Endothelial cell of umbilical vein (primary cell): ENCODE results near the gene FAM3B. TPM values are rescaled to one million over a fixed set of nuclear protein-coding genes. Genes with fewer than 3 reads are reported as not detected.

Experiments
- BruUV-seq: library from RNA; stranded (reverse); fragments of 400-500 nt; replicated peaks from 2 replicates; lab custom pipeline; 2021; lab: Mats Ljungman, UMichigan
- CTCF ChIA-PET: fragments of 300-600, 350-600 bp; sonication (Branson Sonifier 250); formaldehyde crosslinking; loops from one replicate; lab custom pipeline; 2021; ENCODE audit warnings: antibody characterized with exemption, inconsistent platforms; lab: Charles Lee
- POLR2A ChIA-PET: fragments of 300-600, 350-600 bp; sonication (Branson Sonifier 250); formaldehyde crosslinking; loops from one replicate; lab custom pipeline; 2021; ENCODE audit warnings: antibody characterized with exemption, inconsistent platforms; lab: Charles Lee
- DNase-seq: peaks from one replicate; pipeline ENCODE4 v3.0.0-alpha.2; 2011; ENCODE audit warnings: low read depth, low spot score
- FAIRE-seq: peaks from 2 replicates; lab custom pipeline; 2011; peaks lifted over from hg19 to GRCh38; lab: Jason Lieb, UNC
- H2AFZ ChIP-seq: 2 replicates; pipeline ENCODE4 v1.6.0; 2012; ENCODE audit warnings: low read depth, low read length, control low read depth, inconsistent platforms
- H3K27ac ChIP-seq: 2 replicates; pipeline ENCODE4 v1.5.1; 2011; ENCODE audit warnings: low read depth, mild to moderate bottlenecking, control low read depth, low read length, moderate library complexity; ENCODE audit not compliant: insufficient read depth
- H3K27me3 ChIP-seq, 2 experiments: 2 replicates each; pipeline versions ENCODE4 v1.6.0 to v1.6.1; 2011; ENCODE audit warnings: low read length in 2 of 2, mixed read lengths in 1 of 2; ENCODE audit not compliant: control insufficient read depth in 2 of 2, insufficient read depth in 2 of 2
- H3K36me3 ChIP-seq, 2 experiments: 2 replicates in 1 of 2; 3 replicates in 1 of 2; pipeline ENCODE4 v1.5.1; 2011; ENCODE audit warnings: low read length in 2 of 2, mild to moderate bottlenecking in 1 of 2, moderate library complexity in 1 of 2; ENCODE audit not compliant: control insufficient read depth in 2 of 2, insufficient read depth in 2 of 2; ENCODE audit errors: extremely low read depth in 1 of 2
- H3K4me1 ChIP-seq: 3 replicates; pipeline ENCODE4 v1.5.1; 2011; ENCODE audit warnings: mild to moderate bottlenecking, low read length; ENCODE audit not compliant: control insufficient read depth, insufficient read depth; ENCODE audit errors: extremely low read depth
- H3K4me2 ChIP-seq: 2 replicates; pipeline ENCODE4 v1.6.1; 2011; ENCODE audit warnings: low read length, control low read depth, mixed read lengths; ENCODE audit not compliant: insufficient read depth
- H3K4me3 ChIP-seq, 3 experiments: fragments of 200-600 bp in 1 of 3; sonication (generic), shearing (Covaris generic) in 1 of 3; replicated peaks in 1 of 3; 2 replicates each; pipeline ENCODE4 v1.5.1; 2011 to 2016; ENCODE audit warnings: control low read depth in 3 of 3, low read length in 3 of 3, mild to moderate bottlenecking in 2 of 3, inconsistent platforms in 1 of 3, low read depth in 1 of 3, moderate library complexity in 1 of 3; ENCODE audit not compliant: insufficient read depth in 1 of 3
- H3K79me2 ChIP-seq: 2 replicates; pipeline ENCODE4 v1.6.0; 2012; ENCODE audit warnings: low read length, inconsistent platforms; ENCODE audit not compliant: control insufficient read depth, insufficient read depth
- H3K9ac ChIP-seq: replicated peaks from 2 replicates; pipeline ENCODE3; 2011; ENCODE audit warnings: low read length, control low read depth; ENCODE audit not compliant: insufficient read depth; ENCODE audit errors: extremely low read depth
- H3K9me1 ChIP-seq: replicated peaks from 3 replicates; pipeline ENCODE4 v1.6.0; 2011; ENCODE audit warnings: mild to moderate bottlenecking, low read length; ENCODE audit not compliant: control insufficient read depth, insufficient read depth; ENCODE audit errors: extremely low read depth
- H3K9me3 ChIP-seq: replicated peaks from 2 replicates; pipeline ENCODE4 v1.5.1; 2012; ENCODE audit warnings: low read length, inconsistent platforms; ENCODE audit not compliant: control insufficient read depth, insufficient read depth
- H4K20me1 ChIP-seq: replicated peaks from 2 replicates; pipeline ENCODE3; 2011; ENCODE audit warnings: mild to moderate bottlenecking, low read length; ENCODE audit not compliant: control insufficient read depth, insufficient read depth; ENCODE audit errors: extremely low read depth
- EZH2 ChIP-seq: IDR thresholded peaks from 2 replicates; pipeline ENCODE4 v1.6.1; 2012; ENCODE audit warnings: borderline replicate concordance, low read depth, mild to moderate bottlenecking, moderate library complexity, low read length, inconsistent platforms; ENCODE audit not compliant: severe bottlenecking
- FOS ChIP-seq: IDR thresholded peaks from 2 replicates; pipeline ENCODE4 v1.6.1; 2011; ENCODE audit warnings: mild to moderate bottlenecking, low read length, moderate library complexity, borderline replicate concordance; ENCODE audit not compliant: insufficient read depth
- GATA2 ChIP-seq: IDR thresholded peaks from 2 replicates; pipeline ENCODE4 v1.7.0; 2011; ENCODE audit warnings: low read depth, mild to moderate bottlenecking, moderate library complexity, mixed read lengths, low read length; ENCODE audit not compliant: insufficient read length, insufficient read depth
- JUN ChIP-seq: IDR thresholded peaks from 2 replicates; pipeline ENCODE4 v1.6.1; 2011; ENCODE audit warnings: borderline replicate concordance, low read depth; ENCODE audit not compliant: insufficient read length, insufficient read depth
- MYC ChIP-seq: IDR thresholded peaks from one replicate; pipeline ENCODE4 v1.6.1; 2011; ENCODE audit warnings: mild to moderate bottlenecking, low read depth, low read length
- POLR2A ChIP-seq: IDR thresholded peaks from 2 replicates; pipeline ENCODE4 v1.6.1; 2012; ENCODE audit warnings: low read depth, mild to moderate bottlenecking, control low read depth, low read length
- POLR2AphosphoS5 ChIP-seq: IDR thresholded peaks from 2 replicates; pipeline ENCODE4 v1.6.1; 2012; ENCODE audit warnings: low read depth, mild to moderate bottlenecking, control low read depth, low read length, moderate library complexity; ENCODE audit not compliant: insufficient read depth
- dilution Hi-C: fragments of 300-500 bp; cut with MboI; formaldehyde crosslinking; loops from one replicate; pipeline ENCODE4 v1.15.0; 2019; ENCODE audit warnings: low sequenced_read_pairs; ENCODE audit not compliant: extremely low pct_ligation_motif_present
- intact Hi-C: fragments of 100-400 bp; cut with micrococcal nuclease; formaldehyde crosslinking; loops from one replicate; pipeline ENCODE4 v1.10.0; 2022
- polyA plus RNA-seq, 4 experiments: library from polyadenylated mRNA; depleted of rRNA in 3 of 4; stranded (reverse) in 3 of 4; unstranded in 1 of 4; fragments of >200 nt; gene quantifications; 2 replicates each; pipeline versions ENCODE4 v1.2.1 to v1.2.3, GENCODE V29; 2011 to 2012; ENCODE audit warnings: missing spikeins in 1 of 4
- total RNA-seq: library from RNA; stranded (reverse); gene quantifications from 2 replicates; pipeline ENCODE4 v1.2.3, GENCODE V29; 2021
- TF ChIP-seq, protein P1 (sequence below), 2 donors: IDR thresholded peaks; 1 replicate in 1 of 2; 2 replicates in 1 of 2; pipeline ENCODE4 v1.5.1; 2011; ENCODE audit warnings: low read length in 2 of 2, mild to moderate bottlenecking in 2 of 2, moderate library complexity in 2 of 2, control low read depth in 1 of 2, inconsistent platforms in 1 of 2, low read depth in 1 of 2; ENCODE audit not compliant: insufficient read depth in 1 of 2; ENCODE audit errors: extremely low read depth in 1 of 2
- TF ChIP-seq, protein P2 (sequence below): IDR thresholded peaks from 2 replicates; pipeline ENCODE4 v1.6.1; 2011; ENCODE audit not compliant: insufficient read depth, insufficient read length

FAM3B gene
- total and polyA plus RNA-seq, 2 donors (not counting 3 experiments of a cell fraction or from before 2014, with no cell fraction given), result not detected

DNA sequence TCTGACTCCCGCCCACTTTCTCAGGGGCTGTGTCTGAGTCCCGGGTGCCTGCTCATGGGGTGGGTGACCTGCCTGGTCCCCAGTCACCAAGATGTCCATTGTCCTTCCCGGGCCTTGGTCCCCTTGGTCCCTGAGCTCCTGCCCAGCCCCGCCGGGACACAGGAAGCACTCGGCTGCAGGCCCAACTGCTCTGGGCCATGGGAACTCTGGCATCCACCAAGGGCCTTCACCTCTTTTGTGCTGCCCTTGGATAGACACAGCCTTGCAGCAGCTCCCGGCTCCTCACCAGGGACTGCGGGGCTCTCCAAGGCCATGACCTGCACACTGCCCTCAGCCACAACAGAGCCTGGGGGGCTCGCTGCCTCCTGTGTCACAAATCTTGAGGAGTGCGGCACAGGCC is 87.4 kb downstream of the FAM3B start:
- dilution Hi-C loops, result no loop called here
- TF ChIP-seq EZH2 (no peak), POLR2AphosphoS5 (no peak), POLR2A (no peak), JUN (no peak), GATA2 (no peak), MYC (no peak), FOS (no peak)
- TF ChIP-seq, protein P1, sequence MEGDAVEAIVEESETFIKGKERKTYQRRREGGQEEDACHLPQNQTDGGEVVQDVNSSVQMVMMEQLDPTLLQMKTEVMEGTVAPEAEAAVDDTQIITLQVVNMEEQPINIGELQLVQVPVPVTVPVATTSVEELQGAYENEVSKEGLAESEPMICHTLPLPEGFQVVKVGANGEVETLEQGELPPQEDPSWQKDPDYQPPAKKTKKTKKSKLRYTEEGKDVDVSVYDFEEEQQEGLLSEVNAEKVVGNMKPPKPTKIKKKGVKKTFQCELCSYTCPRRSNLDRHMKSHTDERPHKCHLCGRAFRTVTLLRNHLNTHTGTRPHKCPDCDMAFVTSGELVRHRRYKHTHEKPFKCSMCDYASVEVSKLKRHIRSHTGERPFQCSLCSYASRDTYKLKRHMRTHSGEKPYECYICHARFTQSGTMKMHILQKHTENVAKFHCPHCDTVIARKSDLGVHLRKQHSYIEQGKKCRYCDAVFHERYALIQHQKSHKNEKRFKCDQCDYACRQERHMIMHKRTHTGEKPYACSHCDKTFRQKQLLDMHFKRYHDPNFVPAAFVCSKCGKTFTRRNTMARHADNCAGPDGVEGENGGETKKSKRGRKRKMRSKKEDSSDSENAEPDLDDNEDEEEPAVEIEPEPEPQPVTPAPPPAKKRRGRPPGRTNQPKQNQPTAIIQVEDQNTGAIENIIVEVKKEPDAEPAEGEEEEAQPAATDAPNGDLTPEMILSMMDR (IDR thresholded peaks at IDR 0.05; ENCODE audit: extremely low read depth in 1 of 2, insufficient read depth in 1 of 2, low read depth in 1 of 2, low read length in 2 of 2), result no peak
- TF ChIP-seq, protein P2, sequence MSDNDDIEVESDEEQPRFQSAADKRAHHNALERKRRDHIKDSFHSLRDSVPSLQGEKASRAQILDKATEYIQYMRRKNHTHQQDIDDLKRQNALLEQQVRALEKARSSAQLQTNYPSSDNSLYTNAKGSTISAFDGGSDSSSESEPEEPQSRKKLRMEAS, result no peak
- POLR2A ChIA-PET, result no interaction called here

More for the DNA sequence above, 87.4 kb downstream of the FAM3B start:
- BruUV-seq, result no TSS peak
- Histone ChIP-seq H2AFZ (no peak overlapping the region), H3K4me3 (no peak overlapping the region), H3K79me2 (no peaks in the 10 kb centered on the region), H3K4me2 (no peak overlapping the region), H3K9me1 (no peaks in the 10 kb centered on the region), H3K9ac (no peak overlapping the region), H3K27me3 (no peaks in the 10 kb centered on the region), H3K4me1 (no peaks in the 10 kb centered on the region), H3K9me3 (no peaks in the 10 kb centered on the region), H3K36me3 (no peaks in the 10 kb centered on the region), H3K27ac (no peak overlapping the region), H4K20me1 (no peaks in the 10 kb centered on the region)
- DNase-seq (no peak), FAIRE-seq (no peak)
- intact Hi-C loops, result no loop called here
- CTCF ChIA-PET, result no interaction called here
